Panc1 (cell line): Measurements from ENCODE around the gene FSHR.

Experiments
- POLR2AphosphoS5 ChIP-seq: IDR thresholded peaks from 2 replicates; pipeline ENCODE4 v1.6.1; 2012; ENCODE audit warnings: mild to moderate bottlenecking, low read depth, low read length, moderate library complexity
- REST ChIP-seq, 2 experiments: IDR thresholded peaks; 2 replicates each; pipeline ENCODE4 v1.6.1; 2011 to 2012; ENCODE audit warnings: low read depth in 2 of 2, control low read depth in 1 of 2, low read length in 1 of 2, mild to moderate bottlenecking in 1 of 2, moderate library complexity in 1 of 2; ENCODE audit not compliant: insufficient read depth in 1 of 2
- TF ChIP-seq, protein P1 (sequence below): fragments of 450-650 bp; IDR thresholded peaks from 2 replicates; pipeline ENCODE4 v1.5.1; 2017; ENCODE audit warnings: mild to moderate bottlenecking

DNA sequence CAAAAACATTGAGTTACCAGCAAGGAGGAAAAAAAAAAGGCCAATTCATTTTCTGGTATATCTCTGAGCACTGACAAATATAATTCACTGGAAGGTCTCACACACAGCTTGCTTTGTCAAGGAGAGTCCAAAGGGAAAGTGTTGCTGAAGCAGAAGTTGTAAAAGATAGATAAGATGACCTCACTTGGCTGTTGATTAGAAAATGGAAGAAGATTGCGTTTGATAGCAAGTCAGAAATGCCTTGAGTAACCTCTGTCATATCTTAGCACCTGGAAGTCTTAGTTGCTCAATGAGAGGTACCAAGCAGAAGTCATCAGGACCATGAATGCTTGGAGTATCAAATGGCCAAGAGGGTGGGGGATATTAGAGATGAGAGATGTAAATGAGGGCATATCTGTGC, 105.2 kb downstream of the FSHR start:
- TF ChIP-seq, protein P1, sequence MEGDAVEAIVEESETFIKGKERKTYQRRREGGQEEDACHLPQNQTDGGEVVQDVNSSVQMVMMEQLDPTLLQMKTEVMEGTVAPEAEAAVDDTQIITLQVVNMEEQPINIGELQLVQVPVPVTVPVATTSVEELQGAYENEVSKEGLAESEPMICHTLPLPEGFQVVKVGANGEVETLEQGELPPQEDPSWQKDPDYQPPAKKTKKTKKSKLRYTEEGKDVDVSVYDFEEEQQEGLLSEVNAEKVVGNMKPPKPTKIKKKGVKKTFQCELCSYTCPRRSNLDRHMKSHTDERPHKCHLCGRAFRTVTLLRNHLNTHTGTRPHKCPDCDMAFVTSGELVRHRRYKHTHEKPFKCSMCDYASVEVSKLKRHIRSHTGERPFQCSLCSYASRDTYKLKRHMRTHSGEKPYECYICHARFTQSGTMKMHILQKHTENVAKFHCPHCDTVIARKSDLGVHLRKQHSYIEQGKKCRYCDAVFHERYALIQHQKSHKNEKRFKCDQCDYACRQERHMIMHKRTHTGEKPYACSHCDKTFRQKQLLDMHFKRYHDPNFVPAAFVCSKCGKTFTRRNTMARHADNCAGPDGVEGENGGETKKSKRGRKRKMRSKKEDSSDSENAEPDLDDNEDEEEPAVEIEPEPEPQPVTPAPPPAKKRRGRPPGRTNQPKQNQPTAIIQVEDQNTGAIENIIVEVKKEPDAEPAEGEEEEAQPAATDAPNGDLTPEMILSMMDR, result no peak
- no peak for TF ChIP-seq POLR2AphosphoS5
- no peak for TF ChIP-seq REST (IDR thresholded peaks at IDR 0.05; ENCODE audit: insufficient read depth in 1 of 2, low read depth in 2 of 2, low read length in 1 of 2)
